ENCODE measurements around the gene ZFP92. TPM values are rescaled to one million over a fixed set of nuclear protein-coding genes. Genes with fewer than 3 reads are reported as not detected.

ZFP92 gene
- polyA plus RNA-seq, 1 donor from 2014 or later: not detected

DNA sequence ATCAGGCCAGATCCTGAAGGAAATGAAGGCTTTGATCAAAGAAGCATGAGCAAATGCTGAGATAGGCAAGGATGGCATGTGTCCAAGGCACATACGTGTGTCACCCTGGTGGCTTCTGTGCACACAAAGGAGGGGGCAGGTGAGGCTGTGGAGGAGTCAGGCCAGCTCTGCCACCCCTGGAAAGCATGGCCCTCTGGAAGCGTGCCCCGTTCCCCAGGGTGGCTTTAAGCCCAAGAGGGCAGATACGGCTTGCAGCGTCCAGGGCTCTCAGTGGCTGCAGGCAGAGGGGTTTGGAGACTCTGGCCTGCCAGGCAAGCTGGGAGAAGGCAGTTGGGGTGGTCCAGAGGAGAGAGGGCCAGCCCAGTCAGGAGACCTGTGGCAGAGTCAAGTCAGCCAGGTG lies 35.7 kb upstream of the ZFP92 start:
- no peak overlapping the region for H3K27ac ChIP-seq (ENCODE audit: low read length)
- H3K9me3 ChIP-seq (ENCODE audit: low read length): no peaks in the 10 kb centered on the region
- H3K4me3 ChIP-seq (ENCODE audit: low read length): no peak overlapping the region
- H3F3A ChIP-seq (ENCODE audit: insufficient read depth, low read length, poor library complexity, severe bottlenecking): no peaks in the 10 kb centered on the region
- no peaks in the 10 kb centered on the region for H3K36me3 ChIP-seq (ENCODE audit: insufficient read depth, low read length)
- no peak overlapping the region for H3K9ac ChIP-seq (ENCODE audit: low read length)
- no peaks in the 10 kb centered on the region for H3K79me2 ChIP-seq (replicated peaks; ENCODE audit: insufficient read depth, low read length)
- H4K20me1 ChIP-seq (ENCODE audit: insufficient read depth): no peaks in the 10 kb centered on the region
- no peaks in the 10 kb centered on the region for H3K27me3 ChIP-seq (ENCODE audit: insufficient read depth, low read depth, low read length)
- TF ChIP-seq SMC3 (conservative IDR thresholded peaks at IDR 0.05; ENCODE audit: poor library complexity) (no peak), MXI1 (conservative IDR thresholded peaks at IDR 0.05; ENCODE audit: poor library complexity, severe bottlenecking) (no peak), CTCF (IDR thresholded peaks at IDR 0.05; ENCODE audit: poor library complexity, severe bottlenecking) (no peak), EP300 (conservative IDR thresholded peaks at IDR 0.05; ENCODE audit: poor library complexity, severe bottlenecking) (no peak), EZH2 (IDR thresholded peaks at IDR 0.05; ENCODE audit: borderline replicate concordance, insufficient read depth, low read length, poor library complexity, severe bottlenecking) (no peak), RAD21 (conservative IDR thresholded peaks at IDR 0.05) (no peak), POLR2AphosphoS5 (IDR thresholded peaks at IDR 0.05) (no peak), TAF1 (IDR thresholded peaks at IDR 0.05; ENCODE audit: low read depth) (no peak)
- TF ChIP-seq, protein P1, sequence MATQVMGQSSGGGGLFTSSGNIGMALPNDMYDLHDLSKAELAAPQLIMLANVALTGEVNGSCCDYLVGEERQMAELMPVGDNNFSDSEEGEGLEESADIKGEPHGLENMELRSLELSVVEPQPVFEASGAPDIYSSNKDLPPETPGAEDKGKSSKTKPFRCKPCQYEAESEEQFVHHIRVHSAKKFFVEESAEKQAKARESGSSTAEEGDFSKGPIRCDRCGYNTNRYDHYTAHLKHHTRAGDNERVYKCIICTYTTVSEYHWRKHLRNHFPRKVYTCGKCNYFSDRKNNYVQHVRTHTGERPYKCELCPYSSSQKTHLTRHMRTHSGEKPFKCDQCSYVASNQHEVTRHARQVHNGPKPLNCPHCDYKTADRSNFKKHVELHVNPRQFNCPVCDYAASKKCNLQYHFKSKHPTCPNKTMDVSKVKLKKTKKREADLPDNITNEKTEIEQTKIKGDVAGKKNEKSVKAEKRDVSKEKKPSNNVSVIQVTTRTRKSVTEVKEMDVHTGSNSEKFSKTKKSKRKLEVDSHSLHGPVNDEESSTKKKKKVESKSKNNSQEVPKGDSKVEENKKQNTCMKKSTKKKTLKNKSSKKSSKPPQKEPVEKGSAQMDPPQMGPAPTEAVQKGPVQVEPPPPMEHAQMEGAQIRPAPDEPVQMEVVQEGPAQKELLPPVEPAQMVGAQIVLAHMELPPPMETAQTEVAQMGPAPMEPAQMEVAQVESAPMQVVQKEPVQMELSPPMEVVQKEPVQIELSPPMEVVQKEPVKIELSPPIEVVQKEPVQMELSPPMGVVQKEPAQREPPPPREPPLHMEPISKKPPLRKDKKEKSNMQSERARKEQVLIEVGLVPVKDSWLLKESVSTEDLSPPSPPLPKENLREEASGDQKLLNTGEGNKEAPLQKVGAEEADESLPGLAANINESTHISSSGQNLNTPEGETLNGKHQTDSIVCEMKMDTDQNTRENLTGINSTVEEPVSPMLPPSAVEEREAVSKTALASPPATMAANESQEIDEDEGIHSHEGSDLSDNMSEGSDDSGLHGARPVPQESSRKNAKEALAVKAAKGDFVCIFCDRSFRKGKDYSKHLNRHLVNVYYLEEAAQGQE (IDR thresholded peaks at IDR 0.05; ENCODE audit: borderline replicate concordance): no peak
- no peak overlapping the region for H3K4me2 ChIP-seq (ENCODE audit: low read length)
- no peaks in the 10 kb centered on the region for H3K9me2 ChIP-seq (ENCODE audit: insufficient read depth, low read length)
- H2AFZ ChIP-seq (ENCODE audit: low read depth, low read length): no peak overlapping the region

DNA sequence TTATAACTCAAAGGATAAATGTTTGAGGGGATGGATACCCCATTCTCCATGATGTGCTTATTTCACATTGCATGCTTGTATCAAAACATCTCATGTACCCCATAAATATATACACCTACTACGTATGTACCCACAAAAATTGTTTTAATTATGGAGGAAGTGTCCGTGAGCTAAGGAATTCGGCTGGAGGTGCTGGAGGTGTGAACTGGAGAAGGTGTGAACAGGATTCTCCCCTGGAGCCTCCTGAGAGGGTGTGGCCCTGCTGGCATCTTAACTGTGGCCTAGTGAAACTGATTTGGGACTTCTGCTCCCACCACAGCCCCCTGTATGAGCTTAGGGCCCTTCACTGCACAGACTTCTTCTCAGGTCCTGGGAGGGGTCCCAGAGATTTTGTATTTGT lies 33.5 kb upstream of the ZFP92 start:
- Histone ChIP-seq H3K36me3 (ENCODE audit: insufficient read depth, low read length) (no peaks in the 10 kb centered on the region), H3F3A (ENCODE audit: insufficient read depth, low read length, poor library complexity, severe bottlenecking) (no peaks in the 10 kb centered on the region), H3K4me2 (ENCODE audit: low read length) (no peak overlapping the region), H2AFZ (ENCODE audit: low read depth, low read length) (no peak overlapping the region), H3K4me3 (ENCODE audit: low read length) (no peak overlapping the region), H3K79me2 (replicated peaks; ENCODE audit: insufficient read depth, low read length) (no peaks in the 10 kb centered on the region), H3K27ac (ENCODE audit: low read length) (no peak overlapping the region), H3K9me3 (ENCODE audit: low read length) (no peaks in the 10 kb centered on the region), H3K9ac (ENCODE audit: low read length) (no peak overlapping the region), H4K20me1 (ENCODE audit: insufficient read depth) (no peaks in the 10 kb centered on the region), H3K9me2 (ENCODE audit: insufficient read depth, low read length) (no peaks in the 10 kb centered on the region), H3K27me3 (ENCODE audit: insufficient read depth, low read depth, low read length) (no peaks in the 10 kb centered on the region)
- TF ChIP-seq SMC3 (conservative IDR thresholded peaks at IDR 0.05; ENCODE audit: poor library complexity): no peak
- TF ChIP-seq RAD21 (conservative IDR thresholded peaks at IDR 0.05): no peak
- TF ChIP-seq CTCF (IDR thresholded peaks at IDR 0.05; ENCODE audit: poor library complexity, severe bottlenecking): no peak
- TF ChIP-seq EZH2 (IDR thresholded peaks at IDR 0.05; ENCODE audit: borderline replicate concordance, insufficient read depth, low read length, poor library complexity, severe bottlenecking): no peak
- TF ChIP-seq POLR2AphosphoS5 (IDR thresholded peaks at IDR 0.05): no peak
- no peak for TF ChIP-seq TAF1 (IDR thresholded peaks at IDR 0.05; ENCODE audit: low read depth)
- TF ChIP-seq, protein P1 (IDR thresholded peaks at IDR 0.05; ENCODE audit: borderline replicate concordance): no peak

Measured in neural cell (in vitro differentiated cells).